A549 (cell line): ENCODE measurements around the gene TDRD12.

Experiments used
- CEBPB ChIP-seq, 2 experiments: fragments of >200 bp in 1 of 2; sonication (Bioruptor Twin) in 1 of 2; formaldehyde crosslinking in 1 of 2; IDR thresholded peaks; 2 replicates each; pipeline ENCODE4 v1.6.1; 2012 to 2016
- EP300 ChIP-seq, 2 experiments: fragments of >200 bp; sonication (Bioruptor Twin); formaldehyde crosslinking; IDR thresholded peaks; 2 replicates in 1 of 2; 3 replicates in 1 of 2; pipeline ENCODE4 v1.6.1; 2016 to 2017
- ESRRA ChIP-seq: fragments of 150-350 bp; IDR thresholded peaks from 2 replicates; pipeline ENCODE4 v1.6.1; 2014; ENCODE audit warnings: mild to moderate bottlenecking, low read length, borderline replicate concordance
- GATA3 ChIP-seq: IDR thresholded peaks from 2 replicates; pipeline ENCODE4 v1.6.1; 2012; ENCODE audit warnings: borderline replicate concordance
- MAZ ChIP-seq: fragments of 150-350 bp; IDR thresholded peaks from 2 replicates; pipeline ENCODE4 v1.6.1; 2014; ENCODE audit warnings: antibody characterized with exemption, low read depth, low read length, borderline replicate concordance
- RCOR1 ChIP-seq: fragments of 150-350 bp; IDR thresholded peaks from 2 replicates; pipeline ENCODE4 v1.6.1; 2014; ENCODE audit warnings: antibody characterized with exemption, low read length, low read depth
- RFX5 ChIP-seq: fragments of 450-650 bp; IDR thresholded peaks from 2 replicates; pipeline ENCODE4 v1.7.1; 2014; ENCODE audit warnings: antibody characterized with exemption, mild to moderate bottlenecking, moderate library complexity
- RNF2 ChIP-seq: fragments of 200-600 bp; sonication (generic); IDR thresholded peaks from 2 replicates; pipeline ENCODE4 v1.6.1; 2016; ENCODE audit warnings: low read depth, mild to moderate bottlenecking, antibody characterized with exemption, moderate library complexity, borderline replicate concordance
- ZSCAN20 ChIP-seq: fragments of 250-450 bp; sonication (Bioruptor Pico); IDR thresholded peaks from 2 replicates; pipeline ENCODE4 v1.8.0; 2022; ENCODE audit warnings: mild to moderate bottlenecking, moderate library complexity
- TF ChIP-seq, protein P1 (sequence below): fragments of >200 bp; sonication (Bioruptor Twin); formaldehyde crosslinking; IDR thresholded peaks from 3 replicates; pipeline ENCODE4 v1.5.1; 2016

GRCh38 chr19:32830231-32831014 lies 110.9 kb downstream of the TDRD12 start:
- TF ChIP-seq MAZ (no peak), GATA3 (no peak), ESRRA (no peak), CEBPB (IDR thresholded peaks at IDR 0.05) (no peak), EP300 (IDR thresholded peaks at IDR 0.05) (no peak), RFX5 (no peak), RNF2 (no peak), RCOR1 (no peak), ZSCAN20 (no peak)
- TF ChIP-seq, protein P1, sequence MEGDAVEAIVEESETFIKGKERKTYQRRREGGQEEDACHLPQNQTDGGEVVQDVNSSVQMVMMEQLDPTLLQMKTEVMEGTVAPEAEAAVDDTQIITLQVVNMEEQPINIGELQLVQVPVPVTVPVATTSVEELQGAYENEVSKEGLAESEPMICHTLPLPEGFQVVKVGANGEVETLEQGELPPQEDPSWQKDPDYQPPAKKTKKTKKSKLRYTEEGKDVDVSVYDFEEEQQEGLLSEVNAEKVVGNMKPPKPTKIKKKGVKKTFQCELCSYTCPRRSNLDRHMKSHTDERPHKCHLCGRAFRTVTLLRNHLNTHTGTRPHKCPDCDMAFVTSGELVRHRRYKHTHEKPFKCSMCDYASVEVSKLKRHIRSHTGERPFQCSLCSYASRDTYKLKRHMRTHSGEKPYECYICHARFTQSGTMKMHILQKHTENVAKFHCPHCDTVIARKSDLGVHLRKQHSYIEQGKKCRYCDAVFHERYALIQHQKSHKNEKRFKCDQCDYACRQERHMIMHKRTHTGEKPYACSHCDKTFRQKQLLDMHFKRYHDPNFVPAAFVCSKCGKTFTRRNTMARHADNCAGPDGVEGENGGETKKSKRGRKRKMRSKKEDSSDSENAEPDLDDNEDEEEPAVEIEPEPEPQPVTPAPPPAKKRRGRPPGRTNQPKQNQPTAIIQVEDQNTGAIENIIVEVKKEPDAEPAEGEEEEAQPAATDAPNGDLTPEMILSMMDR: no peak
